ENCODE data around the gene EFNA1. TPM values are rescaled to one million over a fixed set of nuclear protein-coding genes. Genes with fewer than 3 reads are reported as not detected.

Gene EFNA1
- total and polyA plus RNA-seq, 2 of the 8 experiments (the other 6 are each of a cell fraction or from before 2014, with no cell fraction given) = 4.9 to 14.6 TPM

DNA sequence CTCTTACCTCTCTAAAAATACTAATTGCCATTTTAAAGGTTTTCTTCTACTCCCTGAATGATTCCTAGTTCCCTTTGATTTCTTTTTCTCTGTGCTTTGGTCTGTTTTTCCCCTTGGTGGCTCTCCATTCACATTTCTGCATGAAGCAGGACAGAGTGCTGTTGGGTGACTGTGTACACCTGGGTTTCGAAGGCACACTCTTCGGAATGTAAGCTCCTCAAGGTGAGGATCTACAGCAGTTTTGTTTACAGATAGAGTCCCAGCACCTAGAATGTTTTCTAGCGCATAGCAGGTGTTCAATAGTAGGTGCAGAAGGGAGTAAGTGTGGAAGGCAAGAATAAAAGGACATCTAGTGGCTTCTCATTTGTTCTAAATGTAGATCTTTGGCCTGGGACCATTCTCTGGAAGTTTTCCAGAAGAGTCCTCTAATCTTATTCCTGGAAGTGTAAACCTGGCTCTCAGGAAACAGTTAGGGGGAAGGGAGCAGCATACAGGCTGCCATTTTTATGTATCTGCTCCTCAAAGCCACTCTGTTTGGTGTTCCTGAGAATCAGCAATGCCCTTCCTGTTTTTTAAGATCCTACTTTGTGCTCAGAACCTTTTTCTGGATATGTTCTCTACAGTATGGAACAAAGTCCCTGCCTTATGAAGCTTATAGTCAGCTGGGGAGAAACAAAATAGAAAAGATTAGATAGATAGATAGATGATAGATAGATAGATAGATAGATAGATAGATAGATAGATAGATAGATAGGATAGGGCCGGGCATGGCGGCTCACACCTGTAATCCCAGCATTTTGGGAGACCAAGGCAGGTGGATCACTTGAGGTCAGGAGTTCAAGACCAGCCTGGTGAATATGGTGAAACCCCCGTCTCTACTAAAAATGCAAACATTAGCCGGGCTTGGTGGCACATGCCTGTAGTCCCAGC lies 22.8 kb upstream of the EFNA1 start:
- H3K79me2 ChIP-seq (ENCODE audit: control insufficient read depth in 1 of 2, insufficient read depth in 2 of 2, low read length in 2 of 2) = no peaks in the 10 kb centered on the region
- no peaks in the 10 kb centered on the region for H3K27me3 ChIP-seq (replicated peaks in 1 of 4; ENCODE audit: control insufficient read depth in 3 of 4, extremely low read depth in 1 of 4, insufficient read depth in 3 of 4, low read length in 3 of 4)
- H2BK12ac ChIP-seq (ENCODE audit: low read depth, low read length) = no peak overlapping the region
- H4K5ac ChIP-seq (ENCODE audit: insufficient read length, low read depth, low read length) = no peak overlapping the region
- H3K36me3 ChIP-seq (ENCODE audit: control insufficient read depth in 2 of 4, insufficient read depth in 4 of 4, low read length in 3 of 4) = no peaks in the 10 kb centered on the region
- no peak overlapping the region for H3K56ac ChIP-seq (replicated peaks; ENCODE audit: insufficient read length, low read depth, low read length)
- H2BK5ac ChIP-seq (ENCODE audit: low read depth, low read length) = no peak overlapping the region
- H4K91ac ChIP-seq (replicated peaks; ENCODE audit: insufficient read length, low read length) = no peak overlapping the region
- no peak overlapping the region for H4K8ac ChIP-seq (ENCODE audit: extremely low read depth, insufficient read depth, low read length)
- no peak overlapping the region for H2AK5ac ChIP-seq (ENCODE audit: low read depth, low read length)
- no peak overlapping the region for H3K23ac ChIP-seq (ENCODE audit: insufficient read length)
- no peaks in the 10 kb centered on the region for H3K4me1 ChIP-seq (replicated peaks in 1 of 4; ENCODE audit: control insufficient read depth in 3 of 4, insufficient read depth in 4 of 4, low read length in 3 of 4)
- H2BK20ac ChIP-seq (ENCODE audit: low read length) = no peak overlapping the region
- H3K4me3 ChIP-seq (ENCODE audit: extremely low read depth in 1 of 4, insufficient read depth in 2 of 4, low read depth in 3 of 4, low read length in 4 of 4) = no peak overlapping the region
- H3K9ac ChIP-seq (replicated peaks in 1 of 4; ENCODE audit: extremely low read depth in 1 of 4, low read depth in 3 of 4, low read length in 3 of 4) = no peak overlapping the region
- H3K27ac ChIP-seq (ENCODE audit: low read depth, low read length) = no peak overlapping the region
- ChIA-PET POLR2A (ENCODE audit: partially characterized antibody) (interaction anchor here (0.5 kb wide), 1 partner anchor 180 kb away, joined by 4 read pairs; no protein-coding TSS in a partner anchor), CTCF (ENCODE audit: partially characterized antibody) (interaction anchor here (0.6 to 2.9 kb wide), 5 partner anchors 13 to 70 kb away, joined by 3 to 12 read pairs (median 4); partner anchors contain the start of gene KRTCAP2)
- peaks cover 0 to 4% of the 10 kb centered on the region in 2 experiments for H4K20me1 ChIP-seq (replicated peaks in 1 of 2; ENCODE audit: control insufficient read depth in 1 of 2, insufficient read depth in 2 of 2, low read length in 2 of 2)
- no peak for DNase-seq (ENCODE audit: low read depth in 1 of 2, low spot score in 2 of 2)
- H3K18ac ChIP-seq (ENCODE audit: extremely low read depth, low read length) = no peak overlapping the region
- H2BK120ac ChIP-seq (replicated peaks; ENCODE audit: low read depth, low read length) = no peak overlapping the region
- no peak overlapping the region for H2AFZ ChIP-seq (ENCODE audit: low read length)
- no peaks in the 10 kb centered on the region for H3K79me1 ChIP-seq (ENCODE audit: low read depth, low read length)
- FAIRE-seq = no peak
- no peaks in the 10 kb centered on the region for H3K23me2 ChIP-seq (ENCODE audit: low read depth, low read length)
- no peak overlapping the region for H3K4me2 ChIP-seq (ENCODE audit: insufficient read depth in 1 of 2, low read depth in 2 of 2, low read length in 2 of 2)
- H3K4ac ChIP-seq (replicated peaks; ENCODE audit: insufficient read length, low read depth, low read length) = no peak overlapping the region
- H3K14ac ChIP-seq (ENCODE audit: insufficient read length) = no peak overlapping the region
- WGBS, 2 experiments (ENCODE audit: extremely low coverage in 1 of 2, insufficient coverage in 1 of 2, insufficient read length in 1 of 2, insufficient replicate concordance in 2 of 2, low coverage in 1 of 2, low lambda C conversion rate in 2 of 2, missing lambda C conversion rate in 1 of 2) = 87% methylated on average over 7 of the region's 7 CpGs; no CpG with 5 or more reads in 1 of the 2 experiments
- H3K9me3 ChIP-seq (ENCODE audit: insufficient read depth in 2 of 2, low read depth in 1 of 2, low read length in 1 of 2) = no peaks in the 10 kb centered on the region
- no peak overlapping the region for H2BK15ac ChIP-seq (ENCODE audit: low read length)

Data from H1 (cell line).